ENCODE results near the gene ITGA2.

- TF ChIP-seq EZH2 (IDR thresholded peaks at IDR 0.05; ENCODE audit: borderline replicate concordance, insufficient read depth, low read depth, low read length, poor library complexity, severe bottlenecking) (no peak), CTCF (IDR thresholded peaks at IDR 0.05) (no peak)
Measured at GRCh38 chr5:53017794-53018391, 28.7 kb downstream of the ITGA2 start.

Measured in B cell (primary cell).